Measurements from ENCODE around the gene HELZ.
A peak's percentile ranks its signal among the peaks of the same experiment; 100 is the strongest.
"Not testable (repeated sequence)": the region's sequence is repeated elsewhere in the genome, so short reads cannot be mapped to it uniquely, and the experiment has no call there.

Gene HELZ, protein sequence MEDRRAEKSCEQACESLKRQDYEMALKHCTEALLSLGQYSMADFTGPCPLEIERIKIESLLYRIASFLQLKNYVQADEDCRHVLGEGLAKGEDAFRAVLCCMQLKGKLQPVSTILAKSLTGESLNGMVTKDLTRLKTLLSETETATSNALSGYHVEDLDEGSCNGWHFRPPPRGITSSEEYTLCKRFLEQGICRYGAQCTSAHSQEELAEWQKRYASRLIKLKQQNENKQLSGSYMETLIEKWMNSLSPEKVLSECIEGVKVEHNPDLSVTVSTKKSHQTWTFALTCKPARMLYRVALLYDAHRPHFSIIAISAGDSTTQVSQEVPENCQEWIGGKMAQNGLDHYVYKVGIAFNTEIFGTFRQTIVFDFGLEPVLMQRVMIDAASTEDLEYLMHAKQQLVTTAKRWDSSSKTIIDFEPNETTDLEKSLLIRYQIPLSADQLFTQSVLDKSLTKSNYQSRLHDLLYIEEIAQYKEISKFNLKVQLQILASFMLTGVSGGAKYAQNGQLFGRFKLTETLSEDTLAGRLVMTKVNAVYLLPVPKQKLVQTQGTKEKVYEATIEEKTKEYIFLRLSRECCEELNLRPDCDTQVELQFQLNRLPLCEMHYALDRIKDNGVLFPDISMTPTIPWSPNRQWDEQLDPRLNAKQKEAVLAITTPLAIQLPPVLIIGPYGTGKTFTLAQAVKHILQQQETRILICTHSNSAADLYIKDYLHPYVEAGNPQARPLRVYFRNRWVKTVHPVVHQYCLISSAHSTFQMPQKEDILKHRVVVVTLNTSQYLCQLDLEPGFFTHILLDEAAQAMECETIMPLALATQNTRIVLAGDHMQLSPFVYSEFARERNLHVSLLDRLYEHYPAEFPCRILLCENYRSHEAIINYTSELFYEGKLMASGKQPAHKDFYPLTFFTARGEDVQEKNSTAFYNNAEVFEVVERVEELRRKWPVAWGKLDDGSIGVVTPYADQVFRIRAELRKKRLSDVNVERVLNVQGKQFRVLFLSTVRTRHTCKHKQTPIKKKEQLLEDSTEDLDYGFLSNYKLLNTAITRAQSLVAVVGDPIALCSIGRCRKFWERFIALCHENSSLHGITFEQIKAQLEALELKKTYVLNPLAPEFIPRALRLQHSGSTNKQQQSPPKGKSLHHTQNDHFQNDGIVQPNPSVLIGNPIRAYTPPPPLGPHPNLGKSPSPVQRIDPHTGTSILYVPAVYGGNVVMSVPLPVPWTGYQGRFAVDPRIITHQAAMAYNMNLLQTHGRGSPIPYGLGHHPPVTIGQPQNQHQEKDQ (N-terminal part only)

GRCh38 chr17:67245073-67245693, at the start of gene HELZ:
Gene HELZ, minus strand, starts transcription at chr17:67245196. Its CDS starts 26,392 bp downstream, at chr17:67218804.
- peak; percentile 51 for DNase-seq

GRCh38 chr17:67293251-67294203, 48.5 kb upstream of the HELZ start:
- DNase-seq: no peak

GRCh38 chr17:67290711-67291291, 45.8 kb upstream of the HELZ start:
- DNase-seq: no peak

DNA sequence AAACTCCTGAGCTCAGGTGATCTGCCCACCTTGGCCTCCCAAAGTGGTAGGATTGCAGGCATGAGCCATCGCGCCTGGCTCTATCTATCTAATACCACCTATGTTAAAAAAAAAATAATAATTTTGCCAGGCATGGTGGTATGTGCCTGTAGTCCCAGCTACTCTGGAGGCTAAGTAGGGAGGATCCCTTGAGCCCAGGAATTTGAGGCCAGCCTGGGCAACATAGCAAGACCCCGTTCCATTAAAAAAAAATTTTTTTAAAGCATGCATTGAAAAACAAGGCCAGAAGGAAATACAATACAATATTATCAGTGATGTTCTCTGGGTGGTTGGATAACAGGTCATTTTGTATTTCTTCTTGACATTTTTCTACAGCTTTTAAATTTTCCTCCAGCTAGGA, 45.2 kb upstream of the HELZ start:
- DNase-seq: no peak

GRCh38 chr17:67289181-67289876, 44.3 kb upstream of the HELZ start:
- peak; percentile 36 for DNase-seq

GRCh38 chr17:67286826-67287225, 41.8 kb upstream of the HELZ start:
- DNase-seq: not testable (repeated sequence)

DNA sequence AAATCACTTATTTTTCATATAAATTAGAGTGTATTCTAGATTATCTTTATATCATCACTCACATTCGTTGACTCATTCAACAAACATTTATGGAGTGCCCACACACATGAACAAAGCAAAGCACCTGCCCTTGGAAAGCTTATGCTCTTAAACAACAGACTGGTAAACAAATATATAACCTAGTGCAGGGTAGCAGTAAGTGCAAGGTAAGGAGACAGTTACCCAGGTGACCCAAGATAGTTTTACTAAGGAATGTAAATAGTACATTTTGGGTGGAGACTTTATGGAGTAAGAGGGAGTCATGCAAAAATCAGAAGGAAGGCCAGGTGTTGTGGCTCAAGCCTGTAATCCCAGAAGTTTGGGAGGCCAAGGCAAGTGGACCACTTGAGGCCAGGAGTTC, 40.4 kb upstream of the HELZ start:
- no peak for DNase-seq

- no peak for DNase-seq
Observed at GRCh38 chr17:67283731-67284516, 38.9 kb upstream of the HELZ start.

GRCh38 chr17:67281743-67282142, 36.7 kb upstream of the HELZ start:
- DNase-seq: no peak

DNA sequence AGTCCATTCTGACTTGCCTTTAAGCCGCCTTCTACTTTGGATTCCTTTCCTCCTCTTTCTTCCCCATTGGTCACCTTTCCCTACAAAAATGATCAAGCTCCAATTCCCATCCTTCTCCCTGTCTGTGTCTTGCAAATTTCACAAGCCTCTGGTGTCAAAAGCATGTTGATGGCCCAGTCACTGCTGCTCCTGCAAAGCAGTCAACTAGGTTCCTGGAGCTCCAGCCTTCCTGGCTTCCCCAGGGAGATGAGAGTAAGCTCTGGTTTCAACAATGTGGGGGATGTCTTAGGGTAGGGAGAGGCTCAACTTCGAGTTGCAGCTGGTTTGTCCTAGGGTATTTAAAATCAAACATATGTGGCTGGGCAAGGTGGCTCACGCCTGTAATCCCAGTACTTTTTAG, 36.1 kb upstream of the HELZ start:
- peak; percentile 22 for DNase-seq

DNA sequence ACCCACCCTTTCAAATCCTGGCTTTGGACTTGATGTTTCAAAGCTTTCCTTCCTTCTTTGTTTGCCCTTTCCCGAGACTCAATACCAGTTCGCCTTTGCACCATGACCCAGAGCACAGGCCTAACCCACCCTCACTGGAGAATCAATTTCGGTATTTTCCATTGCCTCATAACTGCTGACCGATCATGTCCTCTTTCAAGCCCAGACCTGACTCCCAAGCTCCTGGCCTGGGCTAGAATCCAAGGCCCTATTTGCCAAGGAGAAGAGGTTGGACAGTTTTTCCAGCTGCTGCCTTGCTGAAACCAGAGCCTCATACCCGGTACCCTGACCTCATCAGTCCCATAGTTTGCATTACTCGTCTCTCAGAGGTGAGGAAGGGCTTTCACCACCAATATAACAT, 35.3 kb upstream of the HELZ start:
- peak; percentile 89 for DNase-seq

GRCh38 chr17:67279115-67279514, 34.1 kb upstream of the HELZ start:
- DNase-seq: no peak

DNA sequence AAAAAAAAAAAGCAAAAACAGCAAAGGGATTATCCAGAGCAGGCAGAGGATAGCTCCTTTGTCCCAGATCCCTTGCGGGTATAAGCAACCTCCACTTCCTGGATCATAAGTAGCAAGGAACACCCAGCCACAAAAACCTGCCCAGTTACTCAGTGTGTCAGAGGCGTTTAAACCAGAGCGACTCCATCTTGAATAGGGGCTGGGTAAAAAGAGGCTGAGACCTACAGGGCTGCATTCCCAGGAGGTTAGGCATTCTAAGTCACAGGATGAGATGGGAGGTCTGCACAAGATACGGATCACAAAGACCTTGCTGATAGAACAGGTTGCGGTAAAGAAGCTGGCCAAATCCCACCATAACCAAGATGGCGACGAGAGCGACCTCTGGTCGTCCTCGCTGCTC, 33.4 kb upstream of the HELZ start:
- no peak for DNase-seq

GRCh38 chr17:67276075-67276474, 31.1 kb upstream of the HELZ start:
- no peak for DNase-seq

GRCh38 chr17:67274466-67274865, 29.5 kb upstream of the HELZ start:
- DNase-seq: no peak

DNA sequence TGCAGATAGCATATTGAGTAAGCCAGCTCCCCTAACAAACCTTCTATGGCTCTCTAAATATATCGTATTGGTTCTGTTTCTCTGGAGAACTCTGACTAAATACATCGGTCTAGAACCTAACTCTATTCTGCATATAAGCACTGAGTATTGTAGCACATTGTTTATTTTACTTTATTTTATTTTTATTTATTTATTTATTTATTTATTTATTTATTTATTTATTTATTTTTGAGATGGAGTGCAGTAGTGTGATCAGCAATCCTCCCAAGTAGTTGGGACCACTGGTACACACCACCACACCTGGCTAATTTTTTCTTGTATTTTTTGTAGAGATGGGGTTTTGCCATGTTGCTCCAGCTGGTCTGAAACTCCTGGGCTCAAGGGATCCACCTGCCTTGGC, 28.9 kb upstream of the HELZ start:
- no peak for DNase-seq

DNA sequence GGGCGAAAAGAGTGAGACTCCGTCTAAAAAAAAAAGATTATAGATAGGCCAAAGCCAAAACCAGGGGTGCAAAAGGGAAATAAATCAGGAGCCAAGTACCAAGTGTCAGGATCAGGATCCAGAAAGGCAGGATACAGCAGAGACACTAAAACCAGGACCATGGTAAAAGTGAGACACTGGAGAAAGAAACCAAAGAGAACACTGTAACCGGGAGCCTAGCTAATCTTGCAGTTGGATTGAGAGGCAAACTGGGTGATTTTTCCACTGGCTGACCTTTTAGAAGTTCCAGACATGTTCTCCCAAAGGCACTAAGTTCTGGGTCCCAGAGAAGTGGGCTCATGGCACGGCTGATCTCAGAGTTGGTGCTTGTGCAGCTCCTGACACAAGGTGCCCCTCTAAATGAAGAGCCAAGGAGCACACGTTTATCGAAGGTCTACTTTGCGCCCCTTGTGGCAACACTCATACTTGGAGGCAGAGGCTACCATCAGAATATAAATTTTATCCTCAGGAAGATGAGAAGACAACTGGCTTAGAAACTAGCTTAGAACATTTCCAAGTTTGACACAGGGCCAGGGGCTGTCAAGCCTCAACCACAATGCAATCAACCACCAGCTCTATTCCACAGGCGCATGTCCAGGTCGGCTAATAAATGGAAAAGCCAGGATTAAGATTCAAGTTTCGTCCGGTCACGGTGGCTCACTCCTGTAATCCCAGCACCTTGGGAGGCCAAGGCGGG, 27.5 kb upstream of the HELZ start:
- DNase-seq: no peak

DNA sequence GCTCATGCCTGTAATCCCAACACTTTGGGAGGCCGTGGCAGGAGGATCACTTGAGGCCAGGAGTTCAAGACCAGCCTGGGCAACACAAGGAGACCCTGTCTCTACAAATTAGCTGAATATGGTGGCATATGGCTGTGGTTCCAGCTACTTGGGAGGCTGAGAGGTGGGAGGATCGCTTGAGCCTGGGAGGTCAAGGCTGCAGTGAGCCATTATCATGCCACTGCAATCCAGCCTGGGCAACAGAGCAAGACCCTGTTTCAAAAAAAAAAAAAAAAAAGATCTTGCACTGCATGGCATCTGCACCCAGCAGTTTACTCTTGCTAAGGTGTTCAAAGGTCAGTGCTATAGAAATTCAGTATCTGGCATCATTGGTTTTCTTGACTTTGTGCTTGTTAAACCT, 26.2 kb upstream of the HELZ start:
- not testable (repeated sequence) for DNase-seq

DNA sequence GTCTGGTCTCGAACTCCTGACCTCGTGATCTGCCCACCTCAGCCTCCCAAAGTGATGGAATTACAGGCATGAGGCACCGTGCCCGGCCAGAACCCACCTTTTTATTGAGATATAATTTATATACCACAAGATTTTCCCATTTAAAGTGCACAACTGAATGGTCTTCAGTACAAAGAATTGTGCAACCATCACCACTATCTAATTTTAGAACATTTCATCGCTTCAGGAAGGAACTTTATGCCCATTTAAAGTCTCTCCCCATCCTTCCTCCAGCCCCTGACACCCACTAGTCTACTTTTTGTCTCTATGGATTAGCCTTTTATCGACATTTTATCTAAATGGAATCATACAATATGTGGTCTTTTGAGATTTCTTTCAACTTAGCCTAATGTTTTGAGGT, 25.4 kb upstream of the HELZ start:
- DNase-seq: no peak

Measured in DMS153 (cell line).